ENCODE results near the gene OR4P4.

The OR4P4 gene

GRCh38 chr11:55634813-55635212 lies at the start of gene OR4P4:
Gene OR4P4 (plus strand): TSS chr11:55635113.
- no peak within 1 kb of the TSS for H3K4me3 ChIP-seq (ENCODE audit: low read depth in 1 of 5, low read length in 5 of 5)
- no peaks in the 10 kb centered on the region for H3K27me3 ChIP-seq (ENCODE audit: control insufficient read depth in 5 of 5, insufficient read depth in 4 of 5, low read length in 5 of 5)
- peaks cover 0 to 5% (median 0%) of the 10 kb centered on the region in 5 donors for H3K9me3 ChIP-seq (ENCODE audit: control insufficient read depth in 5 of 5, low read length in 5 of 5)
- H3K9ac ChIP-seq (ENCODE audit: low read length in 5 of 5): no peak within 1 kb of the TSS
- no peaks in the 10 kb centered on the region for H3K36me3 ChIP-seq (ENCODE audit: control insufficient read depth in 5 of 5, insufficient read depth in 5 of 5, low read length in 5 of 5)
- no peaks in the 10 kb centered on the region for H3K4me1 ChIP-seq (ENCODE audit: control insufficient read depth in 5 of 5, insufficient read depth in 5 of 5, low read length in 5 of 5)
- H3K27ac ChIP-seq (ENCODE audit: low read depth, low read length): no peak within 1 kb of the TSS

- Histone ChIP-seq H3K9ac (ENCODE audit: low read length in 5 of 5) (no peak within 1 kb of the TSS), H3K4me1 (ENCODE audit: control insufficient read depth in 5 of 5, insufficient read depth in 5 of 5, low read length in 5 of 5) (no peaks in the 10 kb centered on the region), H3K27me3 (ENCODE audit: control insufficient read depth in 5 of 5, insufficient read depth in 4 of 5, low read length in 5 of 5) (no peaks in the 10 kb centered on the region)
Measured at GRCh38 chr11:55607545-55607944, 27.4 kb upstream of the OR4P4 start, which contains the start of gene OR4C11. Gene OR4C11 (minus strand): TSS chr11:55607645. CDS start chr11:55604373, 3,272 bp downstream.

GRCh38 chr11:55624531-55624930 lies 10.4 kb upstream of the OR4P4 start:
- no peak overlapping the region for H3K27ac ChIP-seq (ENCODE audit: low read depth, low read length)
- H3K9me3 ChIP-seq (ENCODE audit: control insufficient read depth in 5 of 5, low read length in 5 of 5): peaks cover 0 to 9% (median 4%) of the 10 kb centered on the region in 5 donors
- no peaks in the 10 kb centered on the region for H3K4me1 ChIP-seq (ENCODE audit: control insufficient read depth in 5 of 5, insufficient read depth in 5 of 5, low read length in 5 of 5)
- no peaks in the 10 kb centered on the region for H3K36me3 ChIP-seq (ENCODE audit: control insufficient read depth in 5 of 5, insufficient read depth in 5 of 5, low read length in 5 of 5)
- no peak overlapping the region for H3K9ac ChIP-seq (ENCODE audit: low read length in 5 of 5)
- H3K27me3 ChIP-seq (ENCODE audit: control insufficient read depth in 5 of 5, insufficient read depth in 4 of 5, low read length in 5 of 5): no peaks in the 10 kb centered on the region
- no peak overlapping the region for H3K4me3 ChIP-seq (ENCODE audit: low read depth in 1 of 5, low read length in 5 of 5)

More at GRCh38 chr11:55607545-55607944, 27.4 kb upstream of the OR4P4 start, which contains the start of gene OR4C11:
- no peak within 1 kb of the TSS for H3K27ac ChIP-seq (ENCODE audit: low read depth, low read length)
- H3K9me3 ChIP-seq (ENCODE audit: control insufficient read depth in 5 of 5, low read length in 5 of 5): no peaks in the 10 kb centered on the region
- H3K4me3 ChIP-seq (ENCODE audit: low read depth in 1 of 5, low read length in 5 of 5): no peak within 1 kb of the TSS
- no peaks in the 10 kb centered on the region for H3K36me3 ChIP-seq (ENCODE audit: control insufficient read depth in 5 of 5, insufficient read depth in 5 of 5, low read length in 5 of 5)

- no peaks in the 10 kb centered on the region for H3K36me3 ChIP-seq (ENCODE audit: control insufficient read depth in 5 of 5, insufficient read depth in 5 of 5, low read length in 5 of 5)
- H3K4me3 ChIP-seq (ENCODE audit: low read depth in 1 of 5, low read length in 5 of 5): no peak within 1 kb of the TSS
- H3K9me3 ChIP-seq (ENCODE audit: control insufficient read depth in 5 of 5, low read length in 5 of 5): no peaks in the 10 kb centered on the region
- H3K27me3 ChIP-seq (ENCODE audit: control insufficient read depth in 5 of 5, insufficient read depth in 4 of 5, low read length in 5 of 5): no peaks in the 10 kb centered on the region
- no peak within 1 kb of the TSS for H3K27ac ChIP-seq (ENCODE audit: low read depth, low read length)
- H3K4me1 ChIP-seq (ENCODE audit: control insufficient read depth in 5 of 5, insufficient read depth in 5 of 5, low read length in 5 of 5): no peaks in the 10 kb centered on the region
- H3K9ac ChIP-seq (ENCODE audit: low read length in 5 of 5): no peak within 1 kb of the TSS
Measured at GRCh38 chr11:55648027-55648426, 13.1 kb downstream of the OR4P4 start, which contains the start of gene OR4S2. Gene OR4S2 (plus strand): TSS chr11:55648327. CDS start chr11:55650904, 2,577 bp downstream.

- Histone ChIP-seq H3K27ac (ENCODE audit: low read depth, low read length) (no peak overlapping the region), H3K4me3 (ENCODE audit: low read depth in 1 of 5, low read length in 5 of 5) (no peak overlapping the region), H3K9me3 (ENCODE audit: control insufficient read depth in 5 of 5, low read length in 5 of 5) (no peaks in the 10 kb centered on the region), H3K4me1 (ENCODE audit: control insufficient read depth in 5 of 5, insufficient read depth in 5 of 5, low read length in 5 of 5) (no peaks in the 10 kb centered on the region), H3K27me3 (ENCODE audit: control insufficient read depth in 5 of 5, insufficient read depth in 4 of 5, low read length in 5 of 5) (no peaks in the 10 kb centered on the region), H3K9ac (ENCODE audit: low read length in 5 of 5) (no peak overlapping the region), H3K36me3 (ENCODE audit: control insufficient read depth in 5 of 5, insufficient read depth in 5 of 5, low read length in 5 of 5) (no peaks in the 10 kb centered on the region)
Measured at GRCh38 chr11:55652560-55652959, 17.6 kb downstream of the OR4P4 start.

GRCh38 chr11:55655096-55655495 lies 20.2 kb downstream of the OR4P4 start:
- no peaks in the 10 kb centered on the region for H3K9me3 ChIP-seq (ENCODE audit: control insufficient read depth in 5 of 5, low read length in 5 of 5)
- no peaks in the 10 kb centered on the region for H3K36me3 ChIP-seq (ENCODE audit: control insufficient read depth in 5 of 5, insufficient read depth in 5 of 5, low read length in 5 of 5)
- H3K4me3 ChIP-seq (ENCODE audit: low read depth in 1 of 5, low read length in 5 of 5): no peak overlapping the region
- no peak overlapping the region for H3K27ac ChIP-seq (ENCODE audit: low read depth, low read length)
- no peaks in the 10 kb centered on the region for H3K27me3 ChIP-seq (ENCODE audit: control insufficient read depth in 5 of 5, insufficient read depth in 4 of 5, low read length in 5 of 5)
- no peaks in the 10 kb centered on the region for H3K4me1 ChIP-seq (ENCODE audit: control insufficient read depth in 5 of 5, insufficient read depth in 5 of 5, low read length in 5 of 5)
- H3K9ac ChIP-seq (ENCODE audit: low read length in 5 of 5): no peak overlapping the region

- no peaks in the 10 kb centered on the region for H3K4me1 ChIP-seq (ENCODE audit: control insufficient read depth in 5 of 5, insufficient read depth in 5 of 5, low read length in 5 of 5)
- H3K9ac ChIP-seq (ENCODE audit: low read length in 5 of 5): no peak overlapping the region
- no peaks in the 10 kb centered on the region for H3K9me3 ChIP-seq (ENCODE audit: control insufficient read depth in 5 of 5, low read length in 5 of 5)
- no peaks in the 10 kb centered on the region for H3K27me3 ChIP-seq (ENCODE audit: control insufficient read depth in 5 of 5, insufficient read depth in 4 of 5, low read length in 5 of 5)
- H3K27ac ChIP-seq (ENCODE audit: low read depth, low read length): no peak overlapping the region
- no peak overlapping the region for H3K4me3 ChIP-seq (ENCODE audit: low read depth in 1 of 5, low read length in 5 of 5)
- H3K36me3 ChIP-seq (ENCODE audit: control insufficient read depth in 5 of 5, insufficient read depth in 5 of 5, low read length in 5 of 5): no peaks in the 10 kb centered on the region
Measured at GRCh38 chr11:55658031-55658573, 23.2 kb downstream of the OR4P4 start.

GRCh38 chr11:55658608-55659007 lies 23.7 kb downstream of the OR4P4 start:
- Histone ChIP-seq H3K4me3 (ENCODE audit: low read depth in 1 of 5, low read length in 5 of 5) (no peak overlapping the region), H3K27ac (ENCODE audit: low read depth, low read length) (no peak overlapping the region), H3K27me3 (ENCODE audit: control insufficient read depth in 5 of 5, insufficient read depth in 4 of 5, low read length in 5 of 5) (no peaks in the 10 kb centered on the region), H3K9ac (ENCODE audit: low read length in 5 of 5) (no peak overlapping the region), H3K9me3 (ENCODE audit: control insufficient read depth in 5 of 5, low read length in 5 of 5) (no peaks in the 10 kb centered on the region), H3K36me3 (ENCODE audit: control insufficient read depth in 5 of 5, insufficient read depth in 5 of 5, low read length in 5 of 5) (no peaks in the 10 kb centered on the region), H3K4me1 (ENCODE audit: control insufficient read depth in 5 of 5, insufficient read depth in 5 of 5, low read length in 5 of 5) (no peaks in the 10 kb centered on the region)

- H3K4me3 ChIP-seq (ENCODE audit: low read depth in 1 of 5, low read length in 5 of 5): no peak within 1 kb of the TSS
- no peaks in the 10 kb centered on the region for H3K27me3 ChIP-seq (ENCODE audit: control insufficient read depth in 5 of 5, insufficient read depth in 4 of 5, low read length in 5 of 5)
- no peaks in the 10 kb centered on the region for H3K4me1 ChIP-seq (ENCODE audit: control insufficient read depth in 5 of 5, insufficient read depth in 5 of 5, low read length in 5 of 5)
- H3K36me3 ChIP-seq (ENCODE audit: control insufficient read depth in 5 of 5, insufficient read depth in 5 of 5, low read length in 5 of 5): no peaks in the 10 kb centered on the region
- peaks cover 0 to 3% (median 0%) of the 10 kb centered on the region in 5 donors for H3K9me3 ChIP-seq (ENCODE audit: control insufficient read depth in 5 of 5, low read length in 5 of 5)
- H3K27ac ChIP-seq (ENCODE audit: low read depth, low read length): no peak within 1 kb of the TSS
- H3K9ac ChIP-seq (ENCODE audit: low read length in 5 of 5): no peak within 1 kb of the TSS
Measured at GRCh38 chr11:55661901-55662300, 27.0 kb downstream of the OR4P4 start, which contains the start of gene OR4C6. Gene OR4C6 (plus strand): TSS chr11:55662201. CDS start chr11:55665167, 2,966 bp downstream.

- Histone ChIP-seq H3K36me3 (ENCODE audit: control insufficient read depth in 5 of 5, insufficient read depth in 5 of 5, low read length in 5 of 5) (no peaks in the 10 kb centered on the region), H3K4me1 (ENCODE audit: control insufficient read depth in 5 of 5, insufficient read depth in 5 of 5, low read length in 5 of 5) (no peaks in the 10 kb centered on the region), H3K9me3 (ENCODE audit: control insufficient read depth in 5 of 5, low read length in 5 of 5) (peaks cover 0 to 3% (median 0%) of the 10 kb centered on the region in 5 donors), H3K27ac (ENCODE audit: low read depth, low read length) (no peak overlapping the region), H3K9ac (ENCODE audit: low read length in 5 of 5) (no peak overlapping the region), H3K4me3 (ENCODE audit: low read depth in 1 of 5, low read length in 5 of 5) (no peak overlapping the region), H3K27me3 (ENCODE audit: control insufficient read depth in 5 of 5, insufficient read depth in 4 of 5, low read length in 5 of 5) (no peaks in the 10 kb centered on the region)
Measured at GRCh38 chr11:55669376-55669775, 34.5 kb downstream of the OR4P4 start.

All from subcutaneous abdominal adipose tissue (tissue), 5 donors.